CMK (cell line): ENCODE measurements around the gene TBL1Y.
"Not testable (repeated sequence)": the region's sequence is repeated elsewhere in the genome, so short reads cannot be mapped to it uniquely, and the experiment has no call there.

Experiments used
- DNase-seq: peaks from one replicate; pipeline ENCODE4 v3.0.0-alpha.2; 2010; ENCODE audit warnings: low read depth

The TBL1Y gene

DNA sequence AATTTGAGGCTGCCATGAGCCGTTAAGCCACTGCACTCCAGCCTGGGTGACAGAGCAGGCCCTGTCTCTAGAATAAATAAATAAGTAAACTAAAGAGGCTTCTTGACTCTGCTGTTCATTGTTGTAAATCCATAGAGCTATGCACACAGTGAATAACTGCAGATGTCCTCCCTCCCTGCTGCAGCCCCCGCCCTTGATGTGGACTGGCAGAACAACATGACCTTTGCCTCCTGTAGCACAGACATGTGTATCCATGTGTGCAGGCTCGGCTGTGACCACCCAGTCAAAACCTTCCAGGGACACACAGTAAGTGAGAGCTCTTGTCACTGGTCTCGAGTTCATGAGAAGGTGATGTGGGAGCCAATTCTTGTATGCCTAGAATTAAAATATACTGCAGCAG is 170.1 kb downstream of the TBL1Y start:
- DNase-seq, result not testable (repeated sequence)

DNA sequence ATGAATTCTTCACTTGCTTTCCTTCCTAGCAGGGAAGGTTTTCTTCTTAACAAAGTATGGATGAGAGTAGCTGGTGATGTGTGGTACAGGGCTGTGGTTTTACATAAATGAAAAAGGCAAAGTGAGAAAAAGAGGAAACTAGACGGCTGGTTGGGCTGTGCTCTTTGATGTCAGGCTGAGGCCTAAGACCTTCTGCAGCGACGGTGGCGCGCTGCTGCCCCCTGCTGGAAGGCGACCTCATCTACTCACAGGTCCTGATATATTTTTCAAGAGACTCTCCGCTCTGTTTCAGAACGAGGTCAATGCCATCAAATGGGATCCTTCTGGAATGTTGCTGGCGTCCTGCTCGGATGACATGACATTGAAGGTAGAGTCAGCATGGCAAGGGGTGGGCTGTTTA is 175.1 kb downstream of the TBL1Y start:
- peak; percentile 26 for DNase-seq

DNA sequence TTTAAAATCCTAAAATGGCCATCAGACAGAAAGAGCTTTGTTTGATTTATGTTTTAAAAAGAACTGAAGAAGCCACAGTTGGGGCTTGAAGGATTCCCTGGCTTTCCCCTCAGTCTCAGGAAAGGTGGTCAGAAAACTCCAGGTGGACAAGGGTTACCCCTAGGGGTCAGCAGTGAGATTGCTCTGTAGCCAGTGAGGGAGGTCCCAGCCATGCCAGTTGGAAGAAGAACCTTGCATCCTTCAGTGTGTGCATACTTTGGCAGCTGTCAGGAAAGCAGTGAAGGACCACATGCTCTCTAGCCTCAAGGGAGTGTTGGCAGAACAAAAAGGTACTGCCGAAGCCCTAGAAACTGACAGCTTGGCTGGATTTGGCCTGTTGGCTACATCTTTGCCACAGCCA is 182.3 kb downstream of the TBL1Y start:
- no peak for DNase-seq

DNA sequence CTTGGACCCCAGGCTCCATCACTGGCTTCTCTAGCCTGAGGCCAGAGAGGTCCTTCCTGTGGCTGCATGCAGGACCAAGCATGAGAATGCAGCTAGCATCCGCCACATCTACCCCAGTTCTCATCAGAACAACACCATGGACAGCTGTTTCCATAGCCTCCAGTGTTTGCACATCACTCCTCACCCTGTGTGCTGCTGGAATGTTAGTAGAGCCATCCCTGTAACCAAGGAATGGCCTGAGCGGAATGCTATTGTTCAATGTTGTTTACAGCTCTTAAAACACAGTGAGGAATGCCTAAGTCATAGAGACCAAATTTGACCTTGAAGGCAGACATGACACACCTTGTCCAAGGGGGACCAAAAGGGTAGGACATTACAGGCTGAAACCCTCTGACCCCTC is 183.9 kb downstream of the TBL1Y start:
- DNase-seq, result no peak

DNA sequence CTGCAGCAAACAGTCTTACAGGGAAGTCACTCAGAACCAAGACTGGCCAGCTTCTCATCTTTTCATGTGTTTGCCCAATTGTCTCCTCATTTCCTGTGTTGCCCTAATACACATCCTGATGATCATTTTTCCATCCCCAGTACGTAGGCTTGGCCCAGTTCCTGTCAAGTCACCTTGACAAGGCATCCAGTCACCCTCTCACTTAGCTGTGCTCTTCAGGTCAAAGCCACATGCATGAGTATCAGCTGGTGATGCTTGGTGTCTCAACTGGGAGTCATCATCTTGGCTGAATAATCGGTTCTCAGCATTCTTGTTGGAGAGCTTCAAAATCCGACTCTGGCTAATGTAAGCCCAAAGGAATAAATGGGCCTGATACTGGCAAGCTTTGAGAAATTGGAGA is 186.5 kb downstream of the TBL1Y start:
- no peak for DNase-seq

DNA sequence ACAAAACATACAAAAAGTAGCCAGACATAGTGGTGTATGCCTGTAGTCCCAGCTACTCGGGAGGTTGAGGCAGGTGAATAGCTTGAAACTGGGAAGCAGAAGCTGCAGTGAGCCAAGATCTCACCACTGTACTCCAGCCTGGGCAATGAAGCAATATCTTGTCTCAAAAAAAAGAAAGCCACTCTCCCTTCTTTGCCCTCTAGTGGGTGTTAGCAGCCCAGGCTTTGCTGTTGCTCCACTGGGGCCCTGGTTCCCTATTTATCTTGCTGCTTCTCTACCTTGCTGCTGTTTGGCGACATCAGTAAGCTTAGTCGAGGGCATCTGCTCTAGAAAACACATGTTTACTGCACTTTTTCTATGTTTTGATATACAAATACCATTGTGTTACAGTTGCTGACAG is 189.2 kb downstream of the TBL1Y start:
- no peak for DNase-seq

DNA sequence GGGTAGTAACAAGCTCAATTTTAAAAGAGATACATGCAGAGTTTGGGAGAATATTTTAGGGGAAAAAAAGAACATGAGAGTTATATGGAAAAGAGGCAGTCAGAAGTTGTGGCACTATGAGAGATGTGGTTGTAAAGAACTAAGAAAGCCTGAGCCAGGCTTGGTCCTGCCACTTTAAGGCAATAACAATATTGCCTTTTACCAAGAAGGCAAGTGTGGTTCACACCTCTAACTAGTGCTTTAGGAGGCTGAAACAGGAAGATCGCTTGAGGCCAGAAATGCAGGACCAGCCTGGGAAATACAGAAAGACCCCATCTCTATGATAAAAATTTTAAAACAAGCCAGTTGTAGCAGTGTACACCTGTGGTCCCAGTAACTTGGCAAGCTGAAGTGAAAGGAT is 192.2 kb downstream of the TBL1Y start:
- no peak for DNase-seq

DNA sequence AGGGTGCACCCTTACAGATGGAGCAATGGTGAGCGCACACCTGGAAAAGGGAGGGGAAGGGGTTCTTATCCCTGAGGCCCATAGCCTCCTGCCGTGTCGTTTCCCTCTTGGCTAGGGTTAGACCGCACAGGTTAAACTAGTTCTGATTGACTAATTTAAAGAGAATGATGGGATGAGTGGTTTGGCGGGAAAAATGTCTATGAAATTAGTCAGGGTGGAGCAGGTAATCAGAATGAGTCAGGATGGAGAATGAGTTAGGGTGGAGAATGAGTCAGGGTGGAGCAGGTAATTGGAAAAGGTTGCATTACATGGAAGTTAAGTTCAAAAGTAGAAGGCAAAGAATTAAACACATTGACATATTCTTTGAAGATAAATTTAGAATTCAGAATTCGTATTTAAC is 196.7 kb downstream of the TBL1Y start:
- no peak for DNase-seq

DNA sequence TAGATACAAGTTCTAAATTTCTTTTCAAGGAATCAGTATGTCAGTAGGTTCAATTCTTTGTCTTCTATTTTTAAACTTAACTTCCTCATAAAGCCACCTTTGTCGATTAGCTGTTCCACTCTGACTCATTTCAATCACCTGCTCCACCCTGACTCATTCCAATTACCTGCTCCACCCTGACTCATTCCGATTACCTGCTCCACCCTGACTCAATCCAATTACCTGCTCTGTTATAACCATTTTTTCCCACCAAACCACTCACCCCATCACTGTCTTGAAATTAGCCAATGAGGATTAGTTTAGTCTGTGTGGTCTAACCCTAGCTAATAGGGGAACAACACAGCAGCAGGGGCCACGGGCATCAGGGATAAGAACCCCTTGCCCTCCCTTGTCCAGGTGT is 199.6 kb downstream of the TBL1Y start:
- DNase-seq, result no peak

DNA sequence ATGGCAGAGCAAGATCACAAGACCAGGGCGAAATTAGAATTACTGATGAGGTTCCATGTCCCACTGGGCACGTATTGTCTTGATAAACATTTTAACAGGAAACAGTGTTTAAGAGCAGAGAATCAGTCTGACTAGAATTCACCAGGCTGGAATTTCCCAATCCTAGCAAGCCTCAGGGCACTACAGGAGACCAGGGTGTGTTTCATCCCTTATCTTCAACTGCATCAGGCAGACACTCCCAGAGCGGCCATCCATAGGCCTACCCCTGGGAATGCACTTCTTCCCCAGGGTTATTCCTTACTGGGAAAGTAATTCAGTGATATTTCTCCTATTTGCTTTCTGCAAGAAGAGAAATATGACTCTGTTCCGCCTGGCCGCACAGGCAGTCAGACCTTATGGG is 205.4 kb downstream of the TBL1Y start:
- no peak for DNase-seq

DNA sequence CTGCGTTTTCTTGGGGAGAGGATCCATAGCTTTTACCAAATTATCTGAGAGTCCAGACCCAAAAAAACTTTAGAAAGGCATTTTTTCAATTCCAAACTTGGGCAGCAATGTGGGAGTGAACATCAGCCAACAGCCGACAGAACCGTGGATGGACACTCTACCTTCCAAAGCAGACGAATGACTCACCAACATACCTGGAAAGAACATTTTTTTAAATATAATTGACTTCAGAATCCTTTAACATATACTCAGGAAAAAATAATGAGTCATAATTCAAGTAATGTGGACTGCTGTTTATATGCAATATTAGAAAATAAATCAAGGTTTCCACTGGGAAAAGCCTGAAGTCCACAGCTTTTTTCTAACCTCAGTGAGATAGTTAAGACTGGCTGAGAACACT is 211.7 kb downstream of the TBL1Y start:
- DNase-seq, result no peak

DNA sequence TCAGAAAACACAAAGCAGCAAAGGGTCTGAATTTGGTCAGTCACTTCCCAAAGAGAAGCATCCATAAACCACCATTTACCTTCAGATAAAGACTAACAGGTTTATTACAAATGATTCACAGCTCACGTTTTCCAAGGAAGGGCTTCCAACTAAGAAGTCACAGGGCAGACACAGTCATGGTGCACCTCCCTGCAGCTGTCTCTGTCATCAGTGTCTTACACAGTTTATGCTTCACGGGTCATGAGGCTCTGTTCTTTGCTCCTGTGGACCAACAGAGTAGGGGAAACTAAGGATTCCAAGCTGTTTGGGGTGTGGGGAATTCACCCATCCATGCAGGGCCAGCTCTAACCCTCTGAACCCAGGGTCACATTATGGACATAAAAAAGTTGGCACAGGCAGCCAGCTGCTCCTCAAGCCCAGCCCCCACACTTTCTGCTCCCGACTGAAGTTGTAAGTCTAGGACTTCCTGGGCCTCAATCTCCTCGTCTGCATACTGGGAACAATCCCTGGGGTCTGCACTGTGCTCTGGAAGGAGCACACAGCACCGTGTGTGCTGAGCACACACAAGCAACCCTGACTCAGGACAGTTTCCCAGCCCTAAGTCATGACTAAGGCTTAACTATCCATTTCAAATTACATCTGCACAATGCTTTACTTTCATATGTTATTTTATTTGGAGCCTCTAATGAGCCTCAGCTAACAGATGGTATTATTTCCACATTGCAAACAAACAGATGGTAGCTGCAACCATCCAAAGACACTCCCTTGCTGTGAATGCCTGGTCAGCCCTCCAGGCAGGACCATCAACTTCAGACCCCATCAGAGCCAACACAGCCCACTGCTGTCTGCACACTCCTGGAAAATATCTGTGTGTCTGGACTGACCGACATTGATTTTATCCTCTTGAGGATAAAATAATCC is 214.9 kb downstream of the TBL1Y start:
- DNase-seq, result no peak

DNA sequence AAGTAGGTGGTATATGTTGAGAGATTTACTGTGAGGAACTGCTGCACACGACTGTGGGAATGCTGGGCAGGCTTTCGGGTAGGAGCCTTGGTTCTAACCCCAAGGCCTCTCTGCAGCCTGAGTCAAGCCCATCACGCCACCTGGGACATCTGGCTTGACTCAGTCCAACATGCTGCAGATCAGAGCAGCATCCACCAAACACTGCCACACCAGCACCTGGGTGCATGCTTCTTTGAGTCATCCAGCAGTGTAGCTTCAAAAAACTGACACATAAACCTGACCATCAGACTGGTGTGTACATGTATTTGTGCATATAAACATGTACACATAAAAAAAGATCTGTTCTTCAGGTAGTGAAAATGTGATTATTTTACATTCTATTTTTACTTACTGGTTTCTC is 217.7 kb downstream of the TBL1Y start:
- no peak for DNase-seq
